ENCODE data around the gene DTNA. TPM values are rescaled to one million over a fixed set of nuclear protein-coding genes. Genes with fewer than 3 reads are reported as not detected.

The DTNA gene
- total RNA-seq, 1 experiment from 2014 or later: not detected

GRCh38 chr18:34799291-34799690 lies 89.2 kb downstream of the DTNA start:
- Histone ChIP-seq H2AFZ (no peak overlapping the region), H3K9me3 (ENCODE audit: insufficient read depth, low read depth) (no peaks in the 10 kb centered on the region), H3K4me3 (no peak overlapping the region), H3K27me3 (ENCODE audit: insufficient read depth, low read depth) (no peaks in the 10 kb centered on the region), H3K27ac (no peak overlapping the region), H3K9me2 (ENCODE audit: insufficient read depth) (no peaks in the 10 kb centered on the region), H3K4me2 (no peak overlapping the region), H4K20me1 (ENCODE audit: insufficient read depth) (no peaks in the 10 kb centered on the region), H3K79me2 (ENCODE audit: low read depth) (no peaks in the 10 kb centered on the region), H3F3A (ENCODE audit: insufficient read depth, low read depth) (no peaks in the 10 kb centered on the region), H3K36me3 (ENCODE audit: low read depth) (no peaks in the 10 kb centered on the region), H3K4me1 (replicated peaks; ENCODE audit: insufficient read depth) (no peaks in the 10 kb centered on the region)
- POLR2A ChIA-PET (ENCODE audit: unreplicated experiment): no interaction called here
- TF ChIP-seq EZH2 (IDR thresholded peaks at IDR 0.05; ENCODE audit: low read depth) (no peak), CTCF (conservative IDR thresholded peaks at IDR 0.05) (no peak)
- BruUV-seq (replicated peaks): no TSS peak
- CTCF ChIA-PET: no interaction called here
- DNase-seq: no peak
- intact Hi-C loops (cut with micrococcal nuclease; ENCODE audit: unreplicated experiment): no loop called here

- CTCF ChIA-PET: no interaction called here
- Histone ChIP-seq H3K36me3 (ENCODE audit: low read depth) (no peaks in the 10 kb centered on the region), H3K27me3 (ENCODE audit: insufficient read depth, low read depth) (no peaks in the 10 kb centered on the region), H2AFZ (no peak overlapping the region), H3K4me1 (replicated peaks; ENCODE audit: insufficient read depth) (no peaks in the 10 kb centered on the region), H4K20me1 (ENCODE audit: insufficient read depth) (no peaks in the 10 kb centered on the region), H3K27ac (no peak overlapping the region), H3K79me2 (ENCODE audit: low read depth) (no peaks in the 10 kb centered on the region), H3F3A (ENCODE audit: insufficient read depth, low read depth) (no peaks in the 10 kb centered on the region), H3K9me2 (ENCODE audit: insufficient read depth) (no peaks in the 10 kb centered on the region), H3K4me2 (no peak overlapping the region), H3K9me3 (ENCODE audit: insufficient read depth, low read depth) (no peaks in the 10 kb centered on the region), H3K4me3 (no peak overlapping the region)
- TF ChIP-seq CTCF (conservative IDR thresholded peaks at IDR 0.05): no peak
- no peak for TF ChIP-seq EZH2 (IDR thresholded peaks at IDR 0.05; ENCODE audit: low read depth)
- no TSS peak for BruUV-seq (replicated peaks)
- POLR2A ChIA-PET (ENCODE audit: unreplicated experiment): no interaction called here
- intact Hi-C loops (cut with micrococcal nuclease; ENCODE audit: unreplicated experiment): no loop called here
- no peak for DNase-seq
These were observed 90.3 kb downstream of the DTNA start for GRCh38 chr18:34800381-34800780.

- intact Hi-C loops (cut with micrococcal nuclease; ENCODE audit: unreplicated experiment): no loop called here
- no peak for TF ChIP-seq EZH2 (IDR thresholded peaks at IDR 0.05; ENCODE audit: low read depth)
- TF ChIP-seq CTCF (conservative IDR thresholded peaks at IDR 0.05): no peak
- H3K4me3 ChIP-seq: no peak overlapping the region
- H3K9me2 ChIP-seq (ENCODE audit: insufficient read depth): no peaks in the 10 kb centered on the region
- DNase-seq: no peak
- H2AFZ ChIP-seq: no peak overlapping the region
- BruUV-seq (replicated peaks): no TSS peak
- no peaks in the 10 kb centered on the region for H3K79me2 ChIP-seq (ENCODE audit: low read depth)
- no peak overlapping the region for H3K4me2 ChIP-seq
- no peak overlapping the region for H3K27ac ChIP-seq
- no peaks in the 10 kb centered on the region for H3K9me3 ChIP-seq (ENCODE audit: insufficient read depth, low read depth)
- ChIA-PET CTCF (no interaction called here), POLR2A (ENCODE audit: unreplicated experiment) (no interaction called here)
- H3F3A ChIP-seq (ENCODE audit: insufficient read depth, low read depth): no peaks in the 10 kb centered on the region
- H3K27me3 ChIP-seq (ENCODE audit: insufficient read depth, low read depth): no peaks in the 10 kb centered on the region
- H3K36me3 ChIP-seq (ENCODE audit: low read depth): no peaks in the 10 kb centered on the region
- no peaks in the 10 kb centered on the region for H4K20me1 ChIP-seq (ENCODE audit: insufficient read depth)
- no peaks in the 10 kb centered on the region for H3K4me1 ChIP-seq (replicated peaks; ENCODE audit: insufficient read depth)
These were observed 91.7 kb downstream of the DTNA start for GRCh38 chr18:34801774-34802173.
